Breast epithelium (tissue), 4 donors: ENCODE data around the gene GTF2IRD1. TPM values are rescaled to one million over a fixed set of nuclear protein-coding genes. Genes with fewer than 3 reads are reported as not detected.
"Not testable (repeated sequence)": the region's sequence is repeated elsewhere in the genome, so short reads cannot be mapped to it uniquely, and the experiment has no call there.

Experiments
- DNase-seq, 2 donors: peaks; one replicate each; pipeline ENCODE4 v3.0.0-alpha.2; 2019; ENCODE audit warnings: low spot score in 2 of 2
- H3K27ac ChIP-seq, 2 donors: fragments of 200-600 bp; sonication (generic) in 1 of 2; one replicate each; pipeline ENCODE4 v1.5.1; 2016 to 2019; ENCODE audit warnings: mild to moderate bottlenecking in 1 of 2
- H3K27me3 ChIP-seq, 2 donors: fragments of 200-600 bp; sonication (generic) in 1 of 2; one replicate each; pipeline versions ENCODE4 v1.5.1 to v1.6.0; 2017 to 2019; ENCODE audit warnings: control low read depth in 1 of 2, mild to moderate bottlenecking in 1 of 2
- H3K36me3 ChIP-seq: fragments of 200-600 bp; one replicate; pipeline ENCODE4 v1.5.1; 2019
- H3K4me1 ChIP-seq, 2 donors: fragments of 200-600 bp; sonication (generic); one replicate each; pipeline ENCODE4 v1.5.1; 2016 to 2019; ENCODE audit warnings: control low read depth in 1 of 2
- H3K4me3 ChIP-seq, 3 donors: fragments of 200-600 bp; sonication (generic); 1 replicate in 2 of 3; 2 replicates in 1 of 3; pipeline ENCODE4 v1.5.1; 2016 to 2019; ENCODE audit warnings: mild to moderate bottlenecking in 3 of 3, moderate library complexity in 2 of 3
- H3K9me3 ChIP-seq, 2 donors: fragments of 200-600 bp; sonication (generic) in 1 of 2; one replicate each; pipeline ENCODE4 v1.5.1; 2016 to 2019; ENCODE audit warnings: control low read depth in 1 of 2
- CTCF ChIP-seq, 3 donors: fragments of 450-650 bp; IDR thresholded peaks; one replicate each; pipeline ENCODE4 v1.5.1; 2016 to 2017; ENCODE audit warnings: antibody characterized with exemption in 3 of 3, mild to moderate bottlenecking in 3 of 3, moderate library complexity in 3 of 3
- POLR2A ChIP-seq: fragments of 450-650 bp; IDR thresholded peaks from one replicate; pipeline ENCODE4 v1.6.1; 2016; ENCODE audit warnings: antibody characterized with exemption, mild to moderate bottlenecking, moderate library complexity
- POLR2AphosphoS5 ChIP-seq, 3 donors: sonication (generic); formaldehyde crosslinking; IDR thresholded peaks; one replicate each; pipeline ENCODE4 v1.6.1; 2017; ENCODE audit warnings: antibody characterized with exemption in 3 of 3
- intact Hi-C: fragments of 100-400 bp; cut with DNase I; formaldehyde crosslinking; loops from one replicate; pipeline ENCODE4 v1.15.1; 2023; ENCODE audit warnings: low total_unique reads
- total RNA-seq, 3 donors: library from RNA; depleted of rRNA; stranded (reverse); fragments of >200 nt; gene quantifications; one replicate each; pipeline ENCODE4 v1.1.0, GENCODE V29; 2016

The GTF2IRD1 gene
- total RNA-seq, 3 donors from 2014 or later: 11.0 to 18.7 (median 12.5) TPM

- no peaks in the 10 kb centered on the region for H3K27me3 ChIP-seq
- no peak for DNase-seq
- H3K27ac ChIP-seq: peak overlapping the region; percentile 54 to 95
- no peak for TF ChIP-seq CTCF (IDR thresholded peaks at IDR 0.05)
- TF ChIP-seq POLR2A: no peak
- no peak for TF ChIP-seq POLR2AphosphoS5 (IDR thresholded peaks at IDR 0.05)
- intact Hi-C loops: loop anchor here (5.0 kb wide), 1 partner anchor 174 kb away; the partner anchor contains the start of gene GTF2I
- peaks cover 13 to 24% of the 10 kb centered on the region in 2 donors for H3K4me1 ChIP-seq
- no peaks in the 10 kb centered on the region for H3K36me3 ChIP-seq
- no peaks in the 10 kb centered on the region for H3K9me3 ChIP-seq
- H3K4me3 ChIP-seq: no peak overlapping the region
Measured at GRCh38 chr7:74483402-74484336, 30.0 kb downstream of the GTF2IRD1 start.

GRCh38 chr7:74485611-74486010, 31.9 kb downstream of the GTF2IRD1 start:
- Histone ChIP-seq H3K27ac (no peak overlapping the region), H3K27me3 (no peaks in the 10 kb centered on the region), H3K9me3 (no peaks in the 10 kb centered on the region), H3K4me1 (peaks cover 0 to 7% of the 10 kb centered on the region in 2 donors), H3K36me3 (no peaks in the 10 kb centered on the region), H3K4me3 (no peak overlapping the region)
- DNase-seq: no peak
- TF ChIP-seq POLR2A (no peak), POLR2AphosphoS5 (IDR thresholded peaks at IDR 0.05) (no peak), CTCF (IDR thresholded peaks at IDR 0.05) (no peak)
- intact Hi-C loops: no loop called here

- H3K4me3 ChIP-seq, H3K4me1 ChIP-seq, intact Hi-C loops, H3K27me3 ChIP-seq, H3K27ac ChIP-seq, H3K9me3 ChIP-seq, DNase-seq, H3K36me3 ChIP-seq: not testable (repeated sequence)
Measured at GRCh38 chr7:74488518-74489030, 34.9 kb downstream of the GTF2IRD1 start.

- intact Hi-C loops: no loop called here
- Histone ChIP-seq H3K36me3 (no peaks in the 10 kb centered on the region), H3K4me3 (no peak overlapping the region), H3K4me1 (no peaks in the 10 kb centered on the region), H3K9me3 (no peaks in the 10 kb centered on the region), H3K27me3 (no peaks in the 10 kb centered on the region), H3K27ac (no peak overlapping the region)
- no peak for TF ChIP-seq CTCF (IDR thresholded peaks at IDR 0.05)
- no peak for TF ChIP-seq POLR2AphosphoS5 (IDR thresholded peaks at IDR 0.05)
- TF ChIP-seq POLR2A: no peak
- no peak for DNase-seq
Measured at GRCh38 chr7:74489997-74490945, 36.6 kb downstream of the GTF2IRD1 start.

- H3K36me3 ChIP-seq, H3K4me1 ChIP-seq, DNase-seq, H3K27me3 ChIP-seq, H3K9me3 ChIP-seq, H3K4me3 ChIP-seq, intact Hi-C loops, H3K27ac ChIP-seq: not testable (repeated sequence)
Measured at GRCh38 chr7:74491490-74491889, 37.8 kb downstream of the GTF2IRD1 start.
